ENCODE results near the gene OPCML.

Gene OPCML

GRCh38 chr11:132555617-132556016 is 976.7 kb downstream of the OPCML start:
- Histone ChIP-seq H3K79me2 (ENCODE audit: insufficient read depth, low read length) (no peaks in the 10 kb centered on the region), H3K9me3 (ENCODE audit: insufficient read depth, low read depth, low read length) (no peaks in the 10 kb centered on the region), H3K4me1 (ENCODE audit: insufficient read depth, low read length, poor library complexity, severe bottlenecking) (no peaks in the 10 kb centered on the region), H3K9me2 (replicated peaks; ENCODE audit: low read depth, low read length) (no peaks in the 10 kb centered on the region), H3K27me3 (ENCODE audit: insufficient read depth, low read length, poor library complexity, severe bottlenecking) (no peaks in the 10 kb centered on the region), H3K36me3 (ENCODE audit: insufficient read depth, low read length) (no peaks in the 10 kb centered on the region), H2AFZ (ENCODE audit: low read length) (no peak overlapping the region), H3K4me3 (ENCODE audit: low read length, poor library complexity, severe bottlenecking) (no peak overlapping the region), H3K4me2 (ENCODE audit: low read depth, low read length, poor library complexity, severe bottlenecking) (no peak overlapping the region), H3F3A (ENCODE audit: low read depth) (no peaks in the 10 kb centered on the region), H3K9ac (ENCODE audit: low read depth, low read length, poor library complexity, severe bottlenecking) (no peak overlapping the region), H4K20me1 (ENCODE audit: insufficient read depth, low read length, poor library complexity, severe bottlenecking) (no peaks in the 10 kb centered on the region)
- TF ChIP-seq EZH2phosphoT487 (IDR thresholded peaks at IDR 0.05; ENCODE audit: borderline replicate concordance) = no peak
- TF ChIP-seq, protein P1, sequence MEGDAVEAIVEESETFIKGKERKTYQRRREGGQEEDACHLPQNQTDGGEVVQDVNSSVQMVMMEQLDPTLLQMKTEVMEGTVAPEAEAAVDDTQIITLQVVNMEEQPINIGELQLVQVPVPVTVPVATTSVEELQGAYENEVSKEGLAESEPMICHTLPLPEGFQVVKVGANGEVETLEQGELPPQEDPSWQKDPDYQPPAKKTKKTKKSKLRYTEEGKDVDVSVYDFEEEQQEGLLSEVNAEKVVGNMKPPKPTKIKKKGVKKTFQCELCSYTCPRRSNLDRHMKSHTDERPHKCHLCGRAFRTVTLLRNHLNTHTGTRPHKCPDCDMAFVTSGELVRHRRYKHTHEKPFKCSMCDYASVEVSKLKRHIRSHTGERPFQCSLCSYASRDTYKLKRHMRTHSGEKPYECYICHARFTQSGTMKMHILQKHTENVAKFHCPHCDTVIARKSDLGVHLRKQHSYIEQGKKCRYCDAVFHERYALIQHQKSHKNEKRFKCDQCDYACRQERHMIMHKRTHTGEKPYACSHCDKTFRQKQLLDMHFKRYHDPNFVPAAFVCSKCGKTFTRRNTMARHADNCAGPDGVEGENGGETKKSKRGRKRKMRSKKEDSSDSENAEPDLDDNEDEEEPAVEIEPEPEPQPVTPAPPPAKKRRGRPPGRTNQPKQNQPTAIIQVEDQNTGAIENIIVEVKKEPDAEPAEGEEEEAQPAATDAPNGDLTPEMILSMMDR (conservative IDR thresholded peaks at IDR 0.05; ENCODE audit: low read length) = no peak

DNA sequence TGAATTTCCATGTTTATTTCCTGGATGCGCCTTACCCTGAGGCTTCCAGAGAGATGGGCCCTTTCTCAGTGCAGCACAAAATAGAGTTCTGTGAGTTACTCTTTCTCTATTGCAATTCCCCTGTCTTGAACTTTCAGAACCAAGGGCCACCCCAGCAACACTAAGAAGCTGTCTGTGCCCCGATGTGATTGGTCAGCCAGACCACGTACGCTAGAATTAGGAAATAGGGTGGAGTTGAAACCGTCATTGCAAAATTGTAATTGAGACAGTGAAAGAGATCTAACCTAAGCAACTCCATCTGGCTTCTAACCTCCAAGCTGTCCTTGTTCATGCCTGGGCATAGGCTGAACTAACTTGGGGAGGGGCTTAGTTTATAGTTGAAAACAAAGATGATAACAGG is 981.3 kb downstream of the OPCML start:
- H3K9me3 ChIP-seq (ENCODE audit: insufficient read depth, low read depth, low read length) = 0 out of 2 replicates have a peak, but pooled peaks cover 2% of the 10 kb centered on the region
- H3F3A ChIP-seq (ENCODE audit: low read depth) = no peaks in the 10 kb centered on the region
- no peak overlapping the region for H3K4me2 ChIP-seq (ENCODE audit: low read depth, low read length, poor library complexity, severe bottlenecking)
- H4K20me1 ChIP-seq (ENCODE audit: insufficient read depth, low read length, poor library complexity, severe bottlenecking) = no peaks in the 10 kb centered on the region
- H3K79me2 ChIP-seq (ENCODE audit: insufficient read depth, low read length) = no peaks in the 10 kb centered on the region
- H3K36me3 ChIP-seq (ENCODE audit: insufficient read depth, low read length) = no peaks in the 10 kb centered on the region
- H3K9ac ChIP-seq (ENCODE audit: low read depth, low read length, poor library complexity, severe bottlenecking) = no peak overlapping the region
- H3K9me2 ChIP-seq (replicated peaks; ENCODE audit: low read depth, low read length) = no peaks in the 10 kb centered on the region
- H3K4me3 ChIP-seq (ENCODE audit: low read length, poor library complexity, severe bottlenecking) = no peak overlapping the region
- no peaks in the 10 kb centered on the region for H3K27me3 ChIP-seq (ENCODE audit: insufficient read depth, low read length, poor library complexity, severe bottlenecking)
- H3K4me1 ChIP-seq (ENCODE audit: insufficient read depth, low read length, poor library complexity, severe bottlenecking) = no peaks in the 10 kb centered on the region
- TF ChIP-seq EZH2phosphoT487 (IDR thresholded peaks at IDR 0.05; ENCODE audit: borderline replicate concordance) = no peak
- TF ChIP-seq, protein P1 (conservative IDR thresholded peaks at IDR 0.05; ENCODE audit: low read length) = no peak
- H2AFZ ChIP-seq (ENCODE audit: low read length) = no peak overlapping the region

GRCh38 chr11:132549561-132549960 is 982.7 kb downstream of the OPCML start:
- TF ChIP-seq EZH2phosphoT487 (IDR thresholded peaks at IDR 0.05; ENCODE audit: borderline replicate concordance) = no peak
- TF ChIP-seq, protein P1 (conservative IDR thresholded peaks at IDR 0.05; ENCODE audit: low read length) = no peak
- Histone ChIP-seq H3K9me2 (replicated peaks; ENCODE audit: low read depth, low read length) (no peaks in the 10 kb centered on the region), H3K27me3 (ENCODE audit: insufficient read depth, low read length, poor library complexity, severe bottlenecking) (no peaks in the 10 kb centered on the region), H3F3A (ENCODE audit: low read depth) (no peaks in the 10 kb centered on the region), H3K9ac (ENCODE audit: low read depth, low read length, poor library complexity, severe bottlenecking) (no peak overlapping the region), H3K4me2 (ENCODE audit: low read depth, low read length, poor library complexity, severe bottlenecking) (no peak overlapping the region), H4K20me1 (ENCODE audit: insufficient read depth, low read length, poor library complexity, severe bottlenecking) (no peaks in the 10 kb centered on the region), H3K4me3 (ENCODE audit: low read length, poor library complexity, severe bottlenecking) (no peak overlapping the region), H3K4me1 (ENCODE audit: insufficient read depth, low read length, poor library complexity, severe bottlenecking) (no peaks in the 10 kb centered on the region), H2AFZ (ENCODE audit: low read length) (no peak overlapping the region), H3K36me3 (ENCODE audit: insufficient read depth, low read length) (no peaks in the 10 kb centered on the region), H3K79me2 (ENCODE audit: insufficient read depth, low read length) (no peaks in the 10 kb centered on the region), H3K9me3 (ENCODE audit: insufficient read depth, low read depth, low read length) (0 out of 2 replicates have a peak, but pooled peaks cover 2% of the 10 kb centered on the region)
